Nasal cavity respiratory epithelium epithelial cell of viscerocranial mucosa (primary cell): ENCODE measurements around the gene EEF1B2. TPM values are rescaled to one million over a fixed set of nuclear protein-coding genes. Genes with fewer than 3 reads are reported as not detected.

ENCODE experiments used
- total RNA-seq: library from RNA; depleted of rRNA; stranded (reverse); fragments of >200 nt; gene quantifications from 2 replicates; pipeline ENCODE4 v1.2.3, GENCODE V29; 2014

EEF1B2 gene
- 488 and 759 TPM in 2 replicates for total RNA-seq

GRCh38 chr2:206159346-206160124, at the start of gene EEF1B2, which contains the start of gene NDUFS1:
Gene EEF1B2 (plus strand): TSS chr2:206159895. CDS start chr2:206159980, 85 bp downstream.
Gene NDUFS1 (minus strand): TSS chr2:206159444. CDS start chr2:206153678, 5,766 bp downstream.

Other genes starting within 250 kb of the EEF1B2 start
- 11.3 and 15.9 TPM in 2 replicates for gene INO80D, start 73.7 kb upstream of the EEF1B2 start, total RNA-seq
- 81.0 and 95.7 TPM in 2 replicates for gene NDUFS1, start 451 bp upstream of the EEF1B2 start, total RNA-seq
- gene ZDBF2, start 114.8 kb downstream of the EEF1B2 start, total RNA-seq = 9.9 and 12.7 TPM in 2 replicates